DND-41 (cell line): ENCODE data around the gene ZNF117.
A peak's percentile ranks its signal among the peaks of the same experiment; 100 is the strongest.

ENCODE experiments used
- ATAC-seq: fragments of 200-7000 bp; cut with Tn5 transposase; 3 replicates; pipeline ENCODE4 v1.9.1; 2021; ENCODE audit warnings: low read depth; ENCODE audit not compliant: insufficient read depth
- DNase-seq: peaks from one replicate; pipeline ENCODE4 v3.0.0-alpha.2; 2020
- H2AFZ ChIP-seq: 2 replicates; pipeline ENCODE4 v1.6.0; 2012; ENCODE audit warnings: low read depth, low read length
- H3K27ac ChIP-seq: 2 replicates; pipeline ENCODE4 v1.5.1; 2012; ENCODE audit warnings: low read length, inconsistent platforms
- H3K27me3 ChIP-seq: fragments of 200-600 bp; sonication (generic); 2 replicates; pipeline ENCODE4 v1.6.0; 2012; ENCODE audit warnings: low read length, mild to moderate bottlenecking, inconsistent platforms; ENCODE audit not compliant: insufficient read depth, poor library complexity
- H3K36me3 ChIP-seq: 2 replicates; pipeline ENCODE4 v1.5.1; 2012; ENCODE audit warnings: low read length, inconsistent platforms; ENCODE audit not compliant: insufficient read depth
- H3K4me1 ChIP-seq: 2 replicates; pipeline ENCODE4 v1.5.1; 2012; ENCODE audit warnings: mild to moderate bottlenecking, low read length; ENCODE audit not compliant: insufficient read depth
- H3K4me2 ChIP-seq: 2 replicates; pipeline ENCODE4 v1.6.0; 2012; ENCODE audit warnings: mild to moderate bottlenecking, moderate library complexity, low read length, inconsistent platforms; ENCODE audit not compliant: insufficient read depth
- H3K4me3 ChIP-seq, 2 experiments: fragments of 200-600 bp in 1 of 2; shearing (Covaris generic) in 1 of 2; 2 replicates each; pipeline ENCODE4 v1.5.1; 2012 to 2016; ENCODE audit warnings: inconsistent platforms in 2 of 2, low read length in 2 of 2, mild to moderate bottlenecking in 2 of 2, low read depth in 1 of 2, moderate library complexity in 1 of 2
- H3K79me2 ChIP-seq: 2 replicates; pipeline ENCODE4 v1.6.0; 2012; ENCODE audit warnings: low read length, inconsistent platforms; ENCODE audit not compliant: insufficient read depth
- H3K9ac ChIP-seq: 2 replicates; pipeline ENCODE4 v1.6.0; 2012; ENCODE audit warnings: low read depth, mild to moderate bottlenecking, inconsistent platforms, low read length, moderate library complexity
- H3K9me3 ChIP-seq: 2 replicates; pipeline ENCODE4 v1.5.1; 2012; ENCODE audit warnings: low read length, moderate library complexity, mild to moderate bottlenecking, inconsistent platforms; ENCODE audit not compliant: insufficient read depth, severe bottlenecking
- H4K20me1 ChIP-seq: 2 replicates; pipeline ENCODE4 v1.6.0; 2012; ENCODE audit warnings: low read length; ENCODE audit not compliant: insufficient read depth
- CTCF ChIP-seq: IDR thresholded peaks from 2 replicates; pipeline ENCODE4 v1.5.1; 2012; ENCODE audit warnings: borderline replicate concordance, low read length, moderate library complexity, mild to moderate bottlenecking; ENCODE audit not compliant: poor library complexity, severe bottlenecking; ENCODE audit errors: extremely low read depth
- EZH2 ChIP-seq: IDR thresholded peaks from 3 replicates; pipeline ENCODE4 v1.6.1; 2012; ENCODE audit warnings: borderline replicate concordance, low read depth, mild to moderate bottlenecking, moderate library complexity, low read length, inconsistent platforms; ENCODE audit not compliant: severe bottlenecking

The ZNF117 gene

GRCh38 chr7:65006094-65006992, 15.5 kb upstream of the ZNF117 start, which contains the start of gene ERV3-1:
TSS of gene ERV3-1 (minus strand) at chr7:65006687. CDS start at chr7:64993026, 13,661 bp downstream.
- Histone ChIP-seq H3K27ac (peak within 1 kb of the TSS; percentile 90), H4K20me1 (no peaks in the 10 kb centered on the region), H2AFZ (peak within 1 kb of the TSS; percentile 85), H3K79me2 (peaks cover 54% of the 10 kb centered on the region), H3K9me3 (peaks cover 18% of the 10 kb centered on the region), H3K4me3 (peak within 1 kb of the TSS; percentile 68 to 80), H3K4me1 (peaks cover 29% of the 10 kb centered on the region), H3K36me3 (peaks cover 32% of the 10 kb centered on the region), H3K9ac (peak within 1 kb of the TSS; percentile 88), H3K27me3 (no peaks in the 10 kb centered on the region), H3K4me2 (peak within 1 kb of the TSS; percentile 80)
- TF ChIP-seq CTCF (no peak), EZH2 (no peak)
- DNase-seq (peak; percentile 97), ATAC-seq (peak; percentile 99)

- DNase-seq: no peak
- TF ChIP-seq CTCF (no peak), EZH2 (no peak)
- Histone ChIP-seq H3K4me2 (peak overlapping the region; percentile 80), H3K9ac (no peak overlapping the region; the same call in 1 of the 2 replicates), H3K27me3 (no peaks in the 10 kb centered on the region), H3K9me3 (peaks cover 30% of the 10 kb centered on the region), H3K79me2 (peaks cover 69% of the 10 kb centered on the region), H3K4me1 (peaks cover 29% of the 10 kb centered on the region), H4K20me1 (no peaks in the 10 kb centered on the region), H3K27ac (no peak overlapping the region), H3K4me3 (peak overlapping the region in 1 of 2 experiments; percentile 80; a peak in 2 of 4 replicates), H2AFZ (no peak overlapping the region), H3K36me3 (peaks cover 48% of the 10 kb centered on the region)
- ATAC-seq: no peak
These were observed 13.7 kb upstream of the ZNF117 start for GRCh38 chr7:65004575-65004974.

GRCh38 chr7:65002972-65003585, 12.2 kb upstream of the ZNF117 start:
- Histone ChIP-seq H3K27me3 (no peaks in the 10 kb centered on the region), H3K4me3 (no peak overlapping the region), H3K79me2 (peaks cover 84% of the 10 kb centered on the region), H3K27ac (no peak overlapping the region), H3K4me2 (0 out of 2 replicates have a peak overlapping the region, but pooled peaks have one; percentile 16), H3K4me1 (peaks cover 29% of the 10 kb centered on the region), H2AFZ (no peak overlapping the region), H3K9me3 (peaks cover 43% of the 10 kb centered on the region), H3K36me3 (peaks cover 61% of the 10 kb centered on the region), H3K9ac (no peak overlapping the region), H4K20me1 (no peaks in the 10 kb centered on the region)
- TF ChIP-seq CTCF (no peak), EZH2 (no peak)
- no peak for ATAC-seq
- no peak for DNase-seq
